Tibial nerve (tissue), 4 donors: ENCODE results near the gene STK33. TPM values are rescaled to one million over a fixed set of nuclear protein-coding genes. Genes with fewer than 3 reads are reported as not detected.

Experiments used
- DNase-seq, 2 donors: peaks; one replicate each; pipeline ENCODE4 v3.0.0-alpha.2; 2019; ENCODE audit warnings: low spot score in 2 of 2
- H3K27ac ChIP-seq, 4 donors: fragments of 200-600 bp; sonication (generic) in 3 of 4; one replicate each; pipeline ENCODE4 v1.5.1; 2017 to 2019; ENCODE audit warnings: mild to moderate bottlenecking in 1 of 4
- H3K27me3 ChIP-seq, 2 donors: fragments of 200-600 bp; sonication (generic) in 1 of 2; one replicate each; pipeline versions ENCODE4 v1.5.1 to v1.6.0; 2017 to 2019
- H3K36me3 ChIP-seq, 3 donors: fragments of 200-600 bp; sonication (generic); one replicate each; pipeline ENCODE4 v1.5.1; 2018 to 2019
- H3K4me1 ChIP-seq, 4 donors: fragments of 200-600 bp; sonication (generic) in 3 of 4; one replicate each; pipeline ENCODE4 v1.5.1; 2017 to 2019
- H3K4me3 ChIP-seq, 4 donors: fragments of 200-600 bp; sonication (generic) in 3 of 4; one replicate each; pipeline ENCODE4 v1.5.1; 2017 to 2019; ENCODE audit warnings: mild to moderate bottlenecking in 1 of 4, moderate library complexity in 1 of 4
- H3K9me3 ChIP-seq, 4 donors: fragments of 200-600 bp; sonication (generic) in 3 of 4; one replicate each; pipeline ENCODE4 v1.5.1; 2017 to 2019
- CTCF ChIP-seq, 5 experiments: fragments of 200-600 bp in 3 of 5; fragments of 450-650 bp in 2 of 5; sonication (generic) in 3 of 5; IDR thresholded peaks; one replicate each; pipeline ENCODE4 v1.5.1; 2016 to 2019; ENCODE audit warnings: antibody characterized with exemption in 5 of 5, mild to moderate bottlenecking in 3 of 5, moderate library complexity in 2 of 5
- EP300 ChIP-seq, 2 donors: sonication (generic); formaldehyde crosslinking; IDR thresholded peaks; one replicate each; pipeline ENCODE4 v1.6.1; 2017; ENCODE audit warnings: antibody characterized with exemption in 2 of 2, mild to moderate bottlenecking in 1 of 2
- POLR2A ChIP-seq, 2 donors: fragments of 450-650 bp; IDR thresholded peaks; one replicate each; pipeline ENCODE4 v1.6.1; 2017; ENCODE audit warnings: antibody characterized with exemption in 2 of 2, mild to moderate bottlenecking in 2 of 2, moderate library complexity in 2 of 2
- WGBS, 2 donors: methylation state at CpG; one replicate each; pipeline ENCODE4 v1.1.5; 2018; 5-methylcytosine and 5-hydroxymethylcytosine counted together
- total RNA-seq, 4 donors: library from RNA; depleted of rRNA; stranded (reverse); fragments of >200 nt; gene quantifications; one replicate each; pipeline ENCODE4 v1.1.0, GENCODE V29; 2016

The STK33 gene
- total RNA-seq, 4 donors from 2014 or later = 3.6 to 6.8 (median 5.0) TPM

- DNase-seq = no peak
- Histone ChIP-seq H3K4me1 (no peaks in the 10 kb centered on the region), H3K36me3 (no peaks in the 10 kb centered on the region), H3K27me3 (no peaks in the 10 kb centered on the region), H3K27ac (no peak overlapping the region), H3K9me3 (no peaks in the 10 kb centered on the region), H3K4me3 (no peak overlapping the region)
- TF ChIP-seq POLR2A (IDR thresholded peaks at IDR 0.05) (no peak), EP300 (IDR thresholded peaks at IDR 0.05) (no peak), CTCF (IDR thresholded peaks at IDR 0.05) (no peak)
- 82 to 84% methylated on average over 13 of the region's 13 CpGs for WGBS, 2 donors
Observed at GRCh38 chr11:8381871-8382396, 212.1 kb downstream of the STK33 start.

DNA sequence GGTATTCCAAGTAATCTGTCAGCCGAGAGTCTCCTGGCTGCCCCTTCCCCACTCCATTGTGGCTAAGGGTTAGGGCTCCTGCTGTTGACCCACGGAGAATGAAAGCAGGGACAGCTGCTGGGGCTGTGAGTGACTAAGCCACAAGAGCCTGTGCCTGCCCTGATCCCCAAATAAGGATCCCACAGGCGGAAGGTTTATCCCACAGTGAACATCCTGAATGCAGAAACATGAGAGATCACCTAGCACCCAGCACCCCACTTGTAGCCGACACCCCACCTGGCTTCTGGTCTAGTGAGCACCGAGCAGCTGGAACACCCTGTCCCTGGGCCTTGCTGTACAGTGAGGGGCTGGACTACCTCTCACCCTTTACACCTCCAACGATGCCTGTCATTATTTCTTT is 212.7 kb downstream of the STK33 start:
- Histone ChIP-seq H3K4me3 (no peak overlapping the region), H3K36me3 (no peaks in the 10 kb centered on the region), H3K27ac (no peak overlapping the region), H3K9me3 (no peaks in the 10 kb centered on the region), H3K4me1 (no peaks in the 10 kb centered on the region), H3K27me3 (no peaks in the 10 kb centered on the region)
- 79 to 80% methylated on average over 6 of the region's 6 CpGs for WGBS, 2 donors
- TF ChIP-seq EP300 (IDR thresholded peaks at IDR 0.05) = no peak
- no peak for TF ChIP-seq POLR2A (IDR thresholded peaks at IDR 0.05)
- TF ChIP-seq CTCF (IDR thresholded peaks at IDR 0.05) = no peak
- no peak for DNase-seq

DNA sequence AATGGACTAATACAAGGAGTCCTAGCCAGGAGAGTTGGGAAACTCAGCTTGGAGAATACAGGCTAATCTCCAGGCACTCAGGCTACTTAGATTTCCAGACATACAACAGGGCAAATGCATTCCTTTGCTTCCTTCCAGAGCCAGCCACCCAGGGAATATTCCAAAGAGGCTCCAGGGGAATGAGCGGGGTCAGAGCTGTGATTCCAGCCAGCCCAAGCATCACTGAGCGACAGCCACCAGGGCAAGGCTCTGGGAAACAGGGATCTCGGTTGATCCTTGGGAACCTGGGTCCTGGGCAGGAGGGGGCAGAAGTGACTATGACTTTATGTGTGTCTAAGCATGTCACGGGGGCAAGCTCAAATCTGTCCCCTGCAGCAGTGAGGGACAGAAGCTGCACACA is 218.1 kb downstream of the STK33 start:
- no peak overlapping the region for H3K4me3 ChIP-seq
- H3K4me1 ChIP-seq = no peaks in the 10 kb centered on the region
- no peaks in the 10 kb centered on the region for H3K9me3 ChIP-seq
- no peaks in the 10 kb centered on the region for H3K36me3 ChIP-seq
- no peak overlapping the region for H3K27ac ChIP-seq
- TF ChIP-seq CTCF (IDR thresholded peaks at IDR 0.05) (no peak), POLR2A (IDR thresholded peaks at IDR 0.05) (no peak)
- 62 to 63% methylated on average over 4 of the region's 4 CpGs for WGBS, 2 donors
- H3K27me3 ChIP-seq = no peaks in the 10 kb centered on the region
- no peak for DNase-seq

GRCh38 chr11:8375460-8375859 is 218.6 kb downstream of the STK33 start:
- Histone ChIP-seq H3K4me3 (no peak overlapping the region), H3K9me3 (no peaks in the 10 kb centered on the region), H3K36me3 (no peaks in the 10 kb centered on the region), H3K4me1 (no peaks in the 10 kb centered on the region), H3K27me3 (no peaks in the 10 kb centered on the region), H3K27ac (no peak overlapping the region)
- no peak for DNase-seq
- TF ChIP-seq EP300 (IDR thresholded peaks at IDR 0.05) (no peak), POLR2A (IDR thresholded peaks at IDR 0.05) (no peak), CTCF (IDR thresholded peaks at IDR 0.05) (no peak)
- WGBS, 2 donors = 28 to 39% methylated on average over 3 of the region's 3 CpGs

GRCh38 chr11:8374716-8375115 is 219.3 kb downstream of the STK33 start:
- TF ChIP-seq POLR2A (IDR thresholded peaks at IDR 0.05) (no peak), CTCF (IDR thresholded peaks at IDR 0.05) (no peak)
- DNase-seq = no peak
- no peaks in the 10 kb centered on the region for H3K36me3 ChIP-seq
- 82 to 89% methylated on average over 5 of the region's 5 CpGs for WGBS, 2 donors
- no peaks in the 10 kb centered on the region for H3K9me3 ChIP-seq
- H3K4me1 ChIP-seq = no peaks in the 10 kb centered on the region
- no peaks in the 10 kb centered on the region for H3K27me3 ChIP-seq
- H3K27ac ChIP-seq = no peak overlapping the region
- no peak overlapping the region for H3K4me3 ChIP-seq
